HFFc6 (cell line): ENCODE measurements around the gene TBC1D4. TPM values are rescaled to one million over a fixed set of nuclear protein-coding genes. Genes with fewer than 3 reads are reported as not detected.
"Not testable (repeated sequence)": the region's sequence is repeated elsewhere in the genome, so short reads cannot be mapped to it uniquely, and the experiment has no call there.

Experiments used
- DNase-seq: peaks from one replicate; pipeline ENCODE4 v3.0.0-alpha.2; 2018
- H3K27ac Mint-ChIP-seq: 2 replicates; pipeline ENCODE4 v1.8.0; 2020; ENCODE audit warnings: mild to moderate bottlenecking, mixed read lengths
- H3K27me3 Mint-ChIP-seq: 2 replicates; pipeline ENCODE4 v1.8.0; 2021; ENCODE audit warnings: mild to moderate bottlenecking, moderate library complexity, mixed read lengths; ENCODE audit not compliant: insufficient read depth
- H3K36me3 Mint-ChIP-seq: 2 replicates; pipeline ENCODE4 v1.8.0; 2021; ENCODE audit warnings: low read depth, mixed read lengths
- H3K4me1 Mint-ChIP-seq: 2 replicates; pipeline ENCODE4 v1.8.0; 2020; ENCODE audit warnings: low read depth, mixed read lengths
- H3K4me3 Mint-ChIP-seq: 2 replicates; pipeline ENCODE4 v1.8.0; 2020; ENCODE audit warnings: mild to moderate bottlenecking, moderate library complexity, mixed read lengths
- H3K9me3 Mint-ChIP-seq: 2 replicates; pipeline ENCODE4 v1.8.0; 2020; ENCODE audit warnings: mild to moderate bottlenecking, mixed read lengths
- CTCF ChIP-seq: fragments of 200-600 bp; sonication (generic); IDR thresholded peaks from 2 replicates; pipeline ENCODE4 v1.5.0; 2021; ENCODE audit warnings: antibody characterized with exemption, mild to moderate bottlenecking
- total RNA-seq, 6 experiments: library from RNA; stranded (reverse); fragmentation: NEBNext Ultra II Directional; extraction: Animal tissue kit (Norgen Biotek cat#: 25700); gene quantifications; 2 replicates in 1 of 6; 3 replicates in 5 of 6; pipeline ENCODE4 v1.2.3, GENCODE V29; 2021

The TBC1D4 gene
- total RNA-seq, 6 experiments from 2014 or later: 13.6 to 20.6 (median 16.6) TPM

GRCh38 chr13:75437582-75438318, 44.2 kb downstream of the TBC1D4 start:
- Mint-ChIP-seq H3K4me1 (peaks cover 33% of the 10 kb centered on the region), H3K9me3 (no peaks in the 10 kb centered on the region), H3K36me3 (peaks cover 8% of the 10 kb centered on the region), H3K4me3 (no peak overlapping the region), H3K27me3 (no peaks in the 10 kb centered on the region), H3K27ac (no peak overlapping the region)
- peak; percentile 11 for DNase-seq
- TF ChIP-seq CTCF: no peak

GRCh38 chr13:75434126-75434525, 47.8 kb downstream of the TBC1D4 start:
- H3K4me3 Mint-ChIP-seq, H3K36me3 Mint-ChIP-seq, H3K27ac Mint-ChIP-seq, H3K9me3 Mint-ChIP-seq, H3K27me3 Mint-ChIP-seq, DNase-seq: not testable (repeated sequence)
- H3K4me1 Mint-ChIP-seq: peaks cover 39% of the 10 kb centered on the region

DNA sequence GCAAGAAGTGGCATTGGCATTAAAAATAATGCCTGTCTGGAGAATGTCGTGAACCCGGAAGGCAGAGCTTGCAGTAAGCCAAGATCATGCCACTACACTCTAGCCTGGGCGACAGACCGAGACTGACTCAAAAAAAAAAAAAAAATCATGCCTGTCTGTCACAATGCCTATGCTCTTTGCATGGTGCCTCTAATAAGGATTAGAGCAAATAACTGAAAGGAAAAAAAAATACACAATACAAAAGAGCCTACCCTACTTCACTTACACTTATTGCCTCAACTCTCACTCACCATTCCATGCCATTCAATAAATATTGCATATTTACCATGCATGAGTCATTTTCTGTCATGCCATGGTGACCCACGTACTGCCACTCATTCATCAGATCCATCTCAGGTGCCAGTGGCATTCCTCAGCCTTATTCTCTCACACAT, 49.1 kb downstream of the TBC1D4 start:
- peaks cover 34% of the 10 kb centered on the region for H3K4me1 Mint-ChIP-seq
- H3K27ac Mint-ChIP-seq: no peak overlapping the region
- DNase-seq: no peak
- H3K4me3 Mint-ChIP-seq: no peak overlapping the region
- peaks cover 8% of the 10 kb centered on the region for H3K36me3 Mint-ChIP-seq
- no peaks in the 10 kb centered on the region for H3K27me3 Mint-ChIP-seq
- no peaks in the 10 kb centered on the region for H3K9me3 Mint-ChIP-seq
- no peak for TF ChIP-seq CTCF

DNA sequence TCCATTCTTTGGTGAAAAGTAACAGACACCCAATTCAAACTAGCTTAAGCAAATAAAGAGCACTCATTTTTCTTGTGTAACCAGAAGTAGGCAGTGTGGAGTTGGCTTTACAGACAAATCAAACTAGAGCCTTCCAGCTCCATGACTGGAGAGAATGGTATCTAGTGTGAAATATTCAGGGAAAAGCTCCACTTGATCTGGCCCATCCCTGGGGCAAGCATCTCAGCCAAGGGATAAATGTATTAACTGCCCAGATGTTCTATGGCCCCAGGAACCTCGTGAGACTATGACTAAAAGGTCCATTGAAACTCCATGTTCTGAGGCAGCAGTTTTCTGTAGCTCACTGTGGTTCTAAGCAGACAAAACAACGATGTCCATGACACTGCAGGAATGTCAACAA, 49.9 kb downstream of the TBC1D4 start:
- Mint-ChIP-seq H3K9me3 (no peaks in the 10 kb centered on the region), H3K27ac (peak overlapping the region; percentile 51; the same call in 1 of the 2 replicates), H3K4me1 (peaks cover 26% of the 10 kb centered on the region), H3K4me3 (peak overlapping the region; percentile 1; the same call in 1 of the 2 replicates), H3K27me3 (no peaks in the 10 kb centered on the region), H3K36me3 (peaks cover 8% of the 10 kb centered on the region)
- DNase-seq: peak; percentile 64
- peak; percentile 53 for TF ChIP-seq CTCF

DNA sequence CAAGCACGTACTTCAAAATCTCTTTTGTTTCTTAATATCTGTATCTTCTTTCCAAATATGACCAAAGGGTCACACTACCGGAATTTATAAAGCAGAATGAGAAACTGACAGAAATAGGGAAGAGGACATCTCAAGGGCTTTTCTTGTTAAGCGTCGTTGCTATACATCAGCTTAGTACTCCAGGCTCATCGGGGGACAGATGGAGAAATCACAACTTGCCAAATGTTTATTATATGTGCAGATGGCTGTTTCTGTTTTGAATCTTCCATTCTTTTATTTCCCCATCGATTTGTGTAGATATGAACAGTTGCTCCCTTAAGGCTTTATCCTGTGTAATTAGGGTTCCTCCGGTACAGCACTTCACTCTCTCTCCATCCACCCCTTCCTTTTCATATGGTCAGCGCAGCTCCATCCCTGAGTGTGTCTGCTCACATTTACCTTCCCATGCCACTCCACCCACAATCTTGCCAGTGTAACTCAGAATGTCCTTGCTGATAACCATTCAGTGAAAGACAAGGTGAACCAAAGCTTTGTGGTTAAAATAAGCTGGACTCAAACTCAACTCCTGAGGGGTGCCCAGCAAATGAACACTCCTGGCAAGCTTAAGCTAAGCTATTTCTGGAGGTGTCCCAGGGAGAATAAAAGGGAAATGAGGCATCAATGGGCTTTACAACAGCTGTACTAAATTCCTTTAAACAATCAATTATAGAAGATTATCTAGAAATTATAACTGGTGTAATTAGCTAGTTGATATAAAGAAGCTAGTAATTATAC, 51.3 kb downstream of the TBC1D4 start:
- H3K36me3 Mint-ChIP-seq: peaks cover 8% of the 10 kb centered on the region
- DNase-seq: no peak
- no peak overlapping the region for H3K27ac Mint-ChIP-seq
- H3K4me3 Mint-ChIP-seq: no peak overlapping the region
- H3K4me1 Mint-ChIP-seq: peaks cover 24% of the 10 kb centered on the region
- H3K9me3 Mint-ChIP-seq: no peaks in the 10 kb centered on the region
- no peaks in the 10 kb centered on the region for H3K27me3 Mint-ChIP-seq
- no peak for TF ChIP-seq CTCF

DNA sequence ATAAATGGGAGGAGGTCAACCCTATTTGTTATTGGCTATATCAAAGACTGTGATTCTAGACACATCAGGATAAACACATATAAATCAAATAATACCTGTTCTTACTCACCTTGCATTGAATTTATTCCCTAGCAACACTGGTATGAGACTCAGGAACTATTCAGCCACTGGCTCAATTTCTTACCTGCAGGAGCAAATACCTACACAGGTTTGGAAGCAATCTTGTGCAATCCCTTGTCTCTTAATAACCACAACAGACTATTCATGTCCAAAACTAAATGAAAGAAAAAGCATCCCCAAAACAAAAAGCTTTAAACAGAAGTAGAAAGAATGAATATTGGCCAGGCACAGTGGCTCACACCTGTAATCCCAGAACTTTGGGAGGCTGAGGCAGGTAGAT, 55.5 kb downstream of the TBC1D4 start:
- Mint-ChIP-seq H3K27me3 (no peaks in the 10 kb centered on the region), H3K27ac (no peak overlapping the region), H3K36me3 (no peaks in the 10 kb centered on the region), H3K9me3 (no peaks in the 10 kb centered on the region), H3K4me1 (peaks cover 2% of the 10 kb centered on the region), H3K4me3 (no peak overlapping the region)
- no peak for TF ChIP-seq CTCF
- DNase-seq: no peak
